Activated CD8-positive, alpha-beta memory T cell treated with anti-CD3 and anti-CD28 coated beads, Interleukin-2, amount 10 ng/mL, durations not matched to agents 7 days and 5 days (primary cell): ENCODE results near the gene KLK2. TPM values are rescaled to one million over a fixed set of nuclear protein-coding genes. Genes with fewer than 3 reads are reported as not detected.

Experiments
- ATAC-seq: fragments of 150-1000 bp; cut with Tn5 transposase; one replicate; pipeline ENCODE4 v1.10.0; 2021; ENCODE audit warnings: moderate library complexity
- CTCF ChIA-PET: fragments of 350-600 bp; sonication (Branson Sonifier 250); formaldehyde crosslinking; loops from one replicate; lab custom pipeline; 2021; ENCODE audit warnings: antibody characterized with exemption; lab: Charles Lee
- DNase-seq: peaks from one replicate; pipeline ENCODE4 v3.0.0-alpha.2; 2020
- H3K27ac Mint-ChIP-seq: one replicate; pipeline ENCODE4 v1.8.0; 2021; ENCODE audit warnings: mild to moderate bottlenecking, mixed read lengths
- H3K27me3 Mint-ChIP-seq: one replicate; pipeline ENCODE4 v1.8.0; 2021; ENCODE audit warnings: mixed read lengths
- H3K36me3 Mint-ChIP-seq: one replicate; pipeline ENCODE4 v1.8.0; 2021; ENCODE audit warnings: mild to moderate bottlenecking, mixed read lengths
- H3K4me1 Mint-ChIP-seq: one replicate; pipeline ENCODE4 v1.8.0; 2021; ENCODE audit warnings: mixed read lengths
- H3K4me3 Mint-ChIP-seq: one replicate; pipeline ENCODE4 v1.8.0; 2021; ENCODE audit warnings: mild to moderate bottlenecking, moderate library complexity, mixed read lengths
- H3K9me3 Mint-ChIP-seq: one replicate; pipeline ENCODE4 v1.8.0; 2022; ENCODE audit warnings: low read depth, mixed read lengths
- total RNA-seq, 2 experiments: library from RNA; stranded (reverse); gene quantifications; one replicate each; pipeline ENCODE4 v1.2.3, GENCODE V29; 2021

Gene KLK2
- total RNA-seq, 2 experiments from 2014 or later: 0.29 TPM; not detected in 1

GRCh38 chr19:50928831-50929230, 55.6 kb downstream of the KLK2 start:
- DNase-seq (no peak), ATAC-seq (no peak)
- Mint-ChIP-seq H3K4me1 (peaks cover 2% of the 10 kb centered on the region), H3K27ac (no peak overlapping the region), H3K9me3 (no peaks in the 10 kb centered on the region), H3K4me3 (no peak overlapping the region), H3K36me3 (no peaks in the 10 kb centered on the region), H3K27me3 (peaks cover 30% of the 10 kb centered on the region)
- CTCF ChIA-PET: no interaction called here

Other genes starting within 250 kb of the KLK2 start
- not detected for gene SYT3, start 233.6 kb upstream of the KLK2 start, total RNA-seq
- under 1 TPM in 1 of 2 experiments, not detected in 1; 0.70 TPM for gene C19orf81, start 224.0 kb upstream of the KLK2 start, total RNA-seq
- not detected for gene SHANK1, start 153.6 kb upstream of the KLK2 start, total RNA-seq
- under 1 TPM; 0.61 to 0.89 TPM for gene CLEC11A, start 150.1 kb upstream of the KLK2 start, total RNA-seq
- gene GPR32, start 103.0 kb upstream of the KLK2 start, total RNA-seq: not detected
- gene ACP4, start 83.0 kb upstream of the KLK2 start, total RNA-seq: not detected
- 1 to 10 TPM; 3.0 to 3.2 TPM for gene KLK1, start 49.7 kb upstream of the KLK2 start, total RNA-seq
- not detected for gene KLK15, start 39.9 kb upstream of the KLK2 start, total RNA-seq
- gene KLK3, start 18.5 kb upstream of the KLK2 start, total RNA-seq: not detected
- not detected for gene KLK4, start 38.0 kb downstream of the KLK2 start, total RNA-seq
- gene KLK5, start 79.6 kb downstream of the KLK2 start, total RNA-seq: not detected
- not detected for gene KLK6, start 96.2 kb downstream of the KLK2 start, total RNA-seq
- not detected for gene KLK7, start 110.5 kb downstream of the KLK2 start, total RNA-seq
- gene KLK8, start 128.2 kb downstream of the KLK2 start, total RNA-seq: not detected
- gene KLK10, start 146.3 kb downstream of the KLK2 start, total RNA-seq: not detected
- not detected for gene KLK11, start 153.2 kb downstream of the KLK2 start, total RNA-seq
- gene KLK12, start 161.6 kb downstream of the KLK2 start, total RNA-seq: not detected
- not detected for gene KLK13, start 191.7 kb downstream of the KLK2 start, total RNA-seq
- gene KLK14, start 209.4 kb downstream of the KLK2 start, total RNA-seq: under 1 TPM; 0.61 to 0.89 TPM
- gene CTU1, start 235.0 kb downstream of the KLK2 start, total RNA-seq: 10 to 100 TPM in 1 of 2 experiments, 1 to 10 TPM in 1; 9.5 to 10.9 TPM